Brain microvascular endothelial cell (primary cell): ENCODE data around the gene COL4A5.

Experiments used
- DNase-seq: peaks from one replicate; pipeline ENCODE4 v3.0.0-alpha.2; 2020
- H3K27ac ChIP-seq: fragments of 250-450 bp; sonication (Bioruptor Pico); 2 replicates; pipeline ENCODE4 v1.5.1; 2020; ENCODE audit warnings: mild to moderate bottlenecking, moderate library complexity
- H3K27me3 ChIP-seq: fragments of 250-450 bp; sonication (Bioruptor Pico); replicated peaks from 2 replicates; pipeline ENCODE4 v1.5.1; 2020; ENCODE audit warnings: mild to moderate bottlenecking
- H3K36me3 ChIP-seq: fragments of 250-450 bp; sonication (Bioruptor Pico); replicated peaks from 2 replicates; pipeline ENCODE4 v1.5.1; 2020; ENCODE audit warnings: mild to moderate bottlenecking
- H3K4me3 ChIP-seq: 2 replicates; pipeline ENCODE4 v1.5.1; 2011; ENCODE audit warnings: low read depth, mild to moderate bottlenecking, control low read depth, low read length, moderate library complexity
- CTCF ChIP-seq: IDR thresholded peaks from 2 replicates; pipeline ENCODE4 v1.5.1; 2011; ENCODE audit warnings: low read depth, mild to moderate bottlenecking, moderate library complexity, low read length, control low read depth, inconsistent platforms; ENCODE audit errors: missing control alignments
- in situ Hi-C: cut with HindIII; loops from 2 replicates; pipeline ENCODE4 v1.10.0; 2017; ENCODE audit warnings: low sequenced_read_pairs, low pct_ligation_motif_present

COL4A5 gene

DNA sequence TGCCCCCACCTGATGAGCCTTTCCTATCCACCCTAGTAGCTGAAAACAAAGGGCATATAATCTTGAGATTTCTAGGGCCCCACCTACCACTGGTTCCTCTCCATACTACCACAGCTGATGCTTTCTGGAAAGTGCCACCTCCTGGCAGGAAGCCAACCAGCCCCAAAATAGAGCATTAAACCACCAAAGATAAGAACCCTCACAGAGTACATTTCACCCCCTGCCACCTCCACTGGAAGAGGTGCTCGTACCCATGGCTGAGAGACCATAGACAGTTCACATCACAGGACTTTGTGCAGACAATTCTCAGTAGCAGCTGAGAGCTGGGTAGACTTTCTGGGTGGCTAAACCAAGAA lies 202.6 kb downstream of the COL4A5 start:
- no peaks in the 10 kb centered on the region for H3K27me3 ChIP-seq
- H3K27ac ChIP-seq: no peak overlapping the region
- H3K36me3 ChIP-seq: peaks cover 2% of the 10 kb centered on the region
- in situ Hi-C loops: no loop called here
- no peak for DNase-seq
- no peak overlapping the region for H3K4me3 ChIP-seq
- TF ChIP-seq CTCF: no peak

DNA sequence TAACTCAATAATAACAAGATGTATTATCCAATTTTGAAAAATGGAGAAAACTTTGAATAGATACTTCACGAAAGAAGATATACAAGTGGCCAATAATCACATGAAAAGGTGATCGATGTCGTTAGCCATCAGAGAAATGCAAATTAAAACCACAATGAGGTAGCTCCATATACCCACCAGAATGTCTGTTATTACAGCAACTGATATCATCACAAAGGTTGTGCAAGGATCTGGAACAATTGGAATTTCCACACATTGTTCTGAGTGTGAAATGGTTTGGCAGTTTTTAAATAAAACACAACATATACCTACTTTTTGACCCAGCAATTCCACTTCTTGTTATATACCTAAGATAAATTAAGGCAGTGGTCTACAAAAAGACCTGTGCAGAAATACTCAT lies 225.1 kb downstream of the COL4A5 start:
- H3K27me3 ChIP-seq: no peaks in the 10 kb centered on the region
- H3K36me3 ChIP-seq: no peaks in the 10 kb centered on the region
- no peak for TF ChIP-seq CTCF
- no peak for DNase-seq
- no peak overlapping the region for H3K27ac ChIP-seq
- no peak overlapping the region for H3K4me3 ChIP-seq
- in situ Hi-C loops: no loop called here

DNA sequence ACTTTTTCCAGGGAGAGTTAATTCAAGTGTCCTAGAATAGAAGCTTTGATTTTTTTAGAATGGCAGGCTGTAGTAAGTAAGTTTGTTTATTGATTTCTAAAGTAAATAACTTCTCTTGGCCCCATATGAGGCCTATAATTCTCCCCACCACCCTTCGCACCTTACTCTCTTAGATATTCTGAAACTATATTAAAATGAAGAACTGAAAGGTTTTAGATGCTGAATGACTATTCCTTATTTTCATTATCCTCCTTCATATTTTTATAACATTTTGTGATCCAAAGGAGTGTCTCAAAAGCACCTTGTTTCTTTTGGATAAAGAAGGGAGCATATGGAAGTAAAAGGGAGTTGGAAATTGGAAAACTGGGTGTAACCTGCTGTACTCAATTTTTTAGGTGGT lies 226.5 kb downstream of the COL4A5 start:
- Histone ChIP-seq H3K27ac (no peak overlapping the region), H3K4me3 (no peak overlapping the region), H3K36me3 (no peaks in the 10 kb centered on the region), H3K27me3 (no peaks in the 10 kb centered on the region)
- no peak for DNase-seq
- in situ Hi-C loops: no loop called here
- no peak for TF ChIP-seq CTCF

DNA sequence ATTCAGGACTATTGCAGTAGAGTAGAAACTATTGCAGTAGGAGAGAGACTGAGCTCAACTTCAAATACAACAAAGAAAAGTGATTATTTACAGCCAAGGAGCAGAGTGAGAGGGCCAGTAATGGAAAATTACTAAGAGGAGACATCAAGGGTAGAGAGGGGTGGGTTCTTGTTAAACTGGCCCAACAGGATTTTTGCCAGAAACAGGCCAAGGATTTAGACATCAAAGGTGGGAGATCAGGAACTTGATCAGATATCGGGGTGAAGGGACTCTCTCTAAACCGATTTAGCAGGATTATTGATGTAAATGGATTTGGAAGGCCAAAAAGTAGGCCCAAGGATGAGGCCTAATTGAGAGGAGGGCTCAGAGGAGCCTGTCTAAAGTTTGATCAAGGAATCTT lies 231.9 kb downstream of the COL4A5 start:
- TF ChIP-seq CTCF: no peak

GRCh38 chrX:108696690-108697089 lies 257.1 kb downstream of the COL4A5 start:
- Histone ChIP-seq H3K27me3 (no peaks in the 10 kb centered on the region), H3K4me3 (no peak overlapping the region), H3K36me3 (no peaks in the 10 kb centered on the region), H3K27ac (no peak overlapping the region)
- no peak for TF ChIP-seq CTCF
- DNase-seq: no peak
- in situ Hi-C loops: no loop called here

More for the DNA sequence above, 231.9 kb downstream of the COL4A5 start:
- DNase-seq: no peak
- no peaks in the 10 kb centered on the region for H3K27me3 ChIP-seq
- no peaks in the 10 kb centered on the region for H3K36me3 ChIP-seq
- H3K4me3 ChIP-seq: no peak overlapping the region
- no peak overlapping the region for H3K27ac ChIP-seq
- in situ Hi-C loops: no loop called here

- Histone ChIP-seq H3K27ac (no peak overlapping the region), H3K4me3 (no peak overlapping the region), H3K27me3 (no peaks in the 10 kb centered on the region), H3K36me3 (no peaks in the 10 kb centered on the region)
- peak; percentile 16 for DNase-seq
- TF ChIP-seq CTCF: peak; percentile 32
- in situ Hi-C loops: no loop called here
Observed at GRCh38 chrX:108699368-108699767, 259.7 kb downstream of the COL4A5 start.
